HG03108 (cell line): ENCODE data around the gene PARD3.

ENCODE experiments used
- ATAC-seq: cut with Tn5 transposase; IDR thresholded peaks from one replicate; pipeline ENCODE4 v1.9.1; 2021; ENCODE audit warnings: moderate library complexity; ENCODE audit not compliant: unreplicated experiment

Gene PARD3

GRCh38 chr10:34333513-34333912 lies 481.6 kb downstream of the PARD3 start:
- no peak for ATAC-seq

GRCh38 chr10:34327184-34327583 lies 487.9 kb downstream of the PARD3 start:
- no peak for ATAC-seq

GRCh38 chr10:34323192-34323591 lies 491.9 kb downstream of the PARD3 start:
- no peak for ATAC-seq

DNA sequence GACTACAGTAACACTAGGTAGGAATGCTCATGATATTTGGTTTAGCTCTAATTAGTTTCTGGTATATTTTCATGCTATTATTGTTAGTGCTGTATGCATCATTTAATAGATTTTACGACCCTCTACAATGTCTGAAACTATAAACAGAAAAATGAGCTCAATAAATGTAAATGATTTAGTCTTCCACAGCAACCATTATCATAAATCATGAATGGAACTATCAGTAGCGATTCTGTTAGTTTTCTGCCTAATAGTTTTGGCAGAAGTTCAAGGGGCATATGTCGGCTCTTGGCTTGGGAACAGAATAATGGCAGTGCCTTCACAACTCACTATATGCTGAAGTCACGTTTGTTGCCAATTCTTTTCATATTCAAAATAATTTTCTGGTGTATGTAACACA lies 494.8 kb downstream of the PARD3 start:
- ATAC-seq: no peak

- ATAC-seq: no peak
Measured at GRCh38 chr10:34319197-34319846, 495.8 kb downstream of the PARD3 start.

- no peak for ATAC-seq
Measured at GRCh38 chr10:34316154-34316553, 498.9 kb downstream of the PARD3 start.

- ATAC-seq: no peak
Measured at GRCh38 chr10:34314457-34314856, 500.6 kb downstream of the PARD3 start.

DNA sequence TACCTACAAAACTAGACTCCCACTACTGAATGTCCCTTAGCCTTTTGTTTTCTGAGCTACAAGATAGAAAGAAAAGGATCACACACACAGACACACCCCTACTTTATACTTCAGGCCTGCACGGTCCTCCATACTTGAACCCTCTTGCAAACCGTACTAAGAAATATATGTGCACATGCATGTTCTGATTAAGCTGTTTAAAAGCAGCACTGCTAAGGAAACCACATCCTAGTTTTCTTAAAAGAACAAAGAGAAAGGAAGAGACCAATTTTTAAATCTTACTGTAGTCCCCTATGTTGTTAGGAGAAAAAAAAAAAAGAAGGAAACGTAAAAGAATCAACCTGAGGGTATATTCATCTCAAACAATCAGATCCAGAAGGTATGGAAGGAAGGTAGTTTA lies 501.2 kb downstream of the PARD3 start:
- no peak for ATAC-seq

GRCh38 chr10:34313353-34313752 lies 501.7 kb downstream of the PARD3 start:
- ATAC-seq: no peak

GRCh38 chr10:34311679-34312078 lies 503.4 kb downstream of the PARD3 start:
- ATAC-seq: no peak

GRCh38 chr10:34310234-34310633 lies 504.9 kb downstream of the PARD3 start:
- no peak for ATAC-seq

DNA sequence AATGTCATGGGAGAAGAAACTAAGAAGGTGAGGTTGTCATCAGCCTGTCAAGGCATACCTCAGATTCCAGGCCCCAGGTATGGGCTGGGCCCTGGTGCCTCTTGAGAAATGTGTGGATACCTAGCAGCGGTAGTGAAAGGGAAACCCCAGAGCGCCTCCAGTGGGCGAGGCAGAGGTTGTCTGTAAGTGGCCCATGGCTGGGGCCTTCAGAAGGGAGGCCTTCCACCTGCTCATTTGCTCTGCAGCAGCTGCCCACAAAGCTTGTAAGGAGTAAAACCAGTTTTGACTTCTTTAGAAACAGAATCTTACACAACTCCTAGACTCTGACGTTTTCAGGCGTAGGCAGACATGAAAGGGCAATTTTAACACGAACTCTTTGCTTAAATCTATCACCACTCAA lies 509.9 kb downstream of the PARD3 start:
- ATAC-seq: no peak

DNA sequence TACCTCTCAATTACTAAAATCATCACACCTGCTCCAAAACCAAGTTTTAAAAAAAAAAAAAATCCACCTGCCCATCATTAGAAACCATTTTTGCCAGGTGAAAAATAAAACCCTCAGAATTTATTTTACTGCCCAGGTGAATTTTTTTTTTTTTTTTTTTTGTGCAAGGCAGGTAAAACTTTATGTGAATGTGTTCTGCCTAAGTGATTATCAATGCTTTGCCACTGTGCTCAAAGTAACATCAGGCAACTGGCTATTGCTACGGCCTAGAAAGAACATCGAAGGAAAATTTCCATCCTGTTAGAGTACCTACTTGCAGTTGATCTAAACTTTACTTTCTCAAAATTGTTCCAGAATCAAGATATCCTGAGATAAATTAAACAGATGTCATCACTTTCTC lies 512.1 kb downstream of the PARD3 start:
- ATAC-seq: no peak

DNA sequence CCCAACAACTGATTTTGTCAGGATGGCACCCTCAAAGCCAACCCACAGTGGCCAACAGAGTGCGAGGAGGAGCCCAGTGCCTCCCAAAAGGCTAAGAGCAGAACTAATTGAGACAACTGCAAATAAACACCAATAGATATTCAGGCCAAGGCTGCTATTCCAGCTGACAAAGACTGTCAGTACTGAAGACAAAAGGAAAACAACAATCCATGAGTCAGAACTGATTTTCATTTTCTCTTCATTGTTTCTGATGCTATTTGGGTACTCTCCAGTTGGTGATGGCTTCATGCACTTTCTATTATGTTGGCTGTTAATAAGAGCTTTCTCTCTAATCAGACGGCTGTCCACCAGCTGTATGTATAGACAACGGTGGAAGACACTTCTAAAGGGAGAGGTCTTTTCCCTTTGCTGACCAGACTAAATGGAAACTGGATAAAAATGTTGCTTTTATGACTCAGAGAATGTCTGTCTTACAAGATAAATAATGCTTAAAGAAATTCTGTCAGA lies 515.9 kb downstream of the PARD3 start:
- no peak for ATAC-seq

GRCh38 chr10:34298346-34298818 lies 516.7 kb downstream of the PARD3 start:
- ATAC-seq: no peak

GRCh38 chr10:34297541-34298345 lies 517.4 kb downstream of the PARD3 start:
- no peak for ATAC-seq

- no peak for ATAC-seq
Measured at GRCh38 chr10:34295142-34295548, 520.0 kb downstream of the PARD3 start.

DNA sequence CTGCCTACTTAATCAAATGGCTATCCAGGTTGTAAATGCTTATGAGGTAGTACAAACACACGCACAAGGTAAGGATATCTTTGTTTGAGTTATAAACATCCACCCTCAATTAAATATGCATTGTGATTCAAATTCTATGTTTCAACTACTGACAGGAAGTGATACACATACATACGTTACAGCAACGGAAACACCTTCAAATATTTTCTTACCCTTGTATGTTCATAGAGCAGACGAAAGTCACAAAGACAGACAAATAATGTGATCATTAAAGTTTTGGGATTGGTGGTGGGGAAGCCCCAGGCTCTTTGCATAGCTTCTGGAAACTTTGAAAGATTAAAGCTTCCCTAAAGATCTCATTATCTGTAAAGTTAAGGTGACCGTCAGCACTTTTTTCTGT lies 521.0 kb downstream of the PARD3 start:
- no peak for ATAC-seq

GRCh38 chr10:34292675-34293074 lies 522.4 kb downstream of the PARD3 start:
- ATAC-seq: no peak

- ATAC-seq: no peak
Measured at GRCh38 chr10:34292194-34292565, 522.9 kb downstream of the PARD3 start.

DNA sequence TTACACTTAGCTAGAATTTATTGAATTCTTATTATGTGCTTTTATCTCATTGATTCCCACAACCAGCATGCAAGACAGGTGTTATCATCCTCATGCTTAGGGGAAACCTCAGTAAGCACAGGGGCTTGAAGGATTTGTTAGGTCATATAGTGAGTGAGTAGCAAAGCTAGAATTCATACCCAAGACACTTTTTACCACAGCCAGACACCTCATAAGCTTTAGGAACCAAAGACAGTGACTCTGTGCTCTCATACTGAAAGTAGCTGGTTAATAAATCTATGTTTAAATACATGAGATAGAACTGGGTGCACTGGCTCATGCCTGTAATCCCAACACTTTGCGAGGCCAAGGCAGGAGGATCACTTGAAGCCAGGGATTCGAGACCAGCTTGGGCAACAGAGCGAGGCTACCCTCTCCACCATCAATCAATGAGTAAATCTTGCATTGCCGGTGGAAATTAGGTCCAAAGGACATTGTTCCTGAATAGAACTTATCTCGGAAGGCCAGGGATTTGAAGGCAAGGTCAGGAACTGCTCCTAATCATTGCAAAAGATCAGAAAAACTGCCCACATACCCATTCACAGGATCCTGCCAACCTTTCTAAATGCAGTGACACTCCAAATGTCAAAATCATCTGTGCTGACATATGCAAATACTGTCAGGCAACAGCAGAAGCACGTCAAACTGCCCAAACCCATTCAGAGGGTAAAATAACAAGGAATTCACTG lies 523.5 kb downstream of the PARD3 start:
- ATAC-seq: peak; percentile 76
